GM12873 (cell line): Measurements from ENCODE around the gene ZMPSTE24.

Experiments
- CTCF ChIP-seq: IDR thresholded peaks from 2 replicates; pipeline ENCODE4 v1.5.1; 2012; ENCODE audit warnings: low read depth, mild to moderate bottlenecking, moderate library complexity, low read length, control low read depth; ENCODE audit not compliant: insufficient read depth; ENCODE audit errors: missing control alignments

The ZMPSTE24 gene

DNA sequence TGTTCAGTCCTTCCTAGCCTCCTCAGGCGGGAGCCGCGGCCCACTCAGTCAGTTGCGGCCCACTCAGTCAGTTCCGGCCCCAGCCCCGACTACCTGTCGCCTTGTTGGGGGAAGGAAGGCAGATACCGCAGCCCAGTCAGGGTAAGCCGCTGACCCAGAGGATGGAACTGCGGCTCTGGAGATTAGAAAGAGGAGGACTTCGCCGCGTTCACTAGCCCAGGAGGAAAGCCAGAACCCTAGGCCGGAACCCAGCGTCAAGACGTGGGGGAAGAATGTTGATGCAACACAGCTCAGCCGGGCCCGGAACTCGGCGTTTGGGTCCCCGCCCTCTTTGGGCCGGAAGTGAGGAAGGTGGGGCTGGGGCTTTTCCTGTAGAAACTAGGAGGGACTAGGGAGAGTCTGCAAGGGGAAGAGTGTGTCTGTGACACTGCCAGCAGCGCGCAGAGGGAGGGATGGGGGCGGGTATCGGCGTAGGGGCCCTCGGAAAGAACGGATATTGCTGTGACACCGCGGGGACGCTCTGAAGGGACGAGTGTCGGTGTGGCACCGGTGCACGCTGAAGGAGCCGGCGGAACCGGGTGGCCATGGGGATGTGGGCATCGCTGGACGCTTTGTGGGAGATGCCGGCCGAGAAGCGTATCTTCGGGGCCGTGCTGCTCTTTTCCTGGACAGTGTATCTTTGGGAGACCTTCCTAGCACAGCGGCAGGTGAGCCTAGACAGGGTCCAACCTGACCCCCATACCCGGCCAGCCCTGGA lies at the start of gene ZMPSTE24:
Gene ZMPSTE24, plus strand, starts transcription at position 549 of the 757 bp plus-strand sequence. Its CDS starts 36 bp downstream, at position 585.
- TF ChIP-seq CTCF: no peak

DNA sequence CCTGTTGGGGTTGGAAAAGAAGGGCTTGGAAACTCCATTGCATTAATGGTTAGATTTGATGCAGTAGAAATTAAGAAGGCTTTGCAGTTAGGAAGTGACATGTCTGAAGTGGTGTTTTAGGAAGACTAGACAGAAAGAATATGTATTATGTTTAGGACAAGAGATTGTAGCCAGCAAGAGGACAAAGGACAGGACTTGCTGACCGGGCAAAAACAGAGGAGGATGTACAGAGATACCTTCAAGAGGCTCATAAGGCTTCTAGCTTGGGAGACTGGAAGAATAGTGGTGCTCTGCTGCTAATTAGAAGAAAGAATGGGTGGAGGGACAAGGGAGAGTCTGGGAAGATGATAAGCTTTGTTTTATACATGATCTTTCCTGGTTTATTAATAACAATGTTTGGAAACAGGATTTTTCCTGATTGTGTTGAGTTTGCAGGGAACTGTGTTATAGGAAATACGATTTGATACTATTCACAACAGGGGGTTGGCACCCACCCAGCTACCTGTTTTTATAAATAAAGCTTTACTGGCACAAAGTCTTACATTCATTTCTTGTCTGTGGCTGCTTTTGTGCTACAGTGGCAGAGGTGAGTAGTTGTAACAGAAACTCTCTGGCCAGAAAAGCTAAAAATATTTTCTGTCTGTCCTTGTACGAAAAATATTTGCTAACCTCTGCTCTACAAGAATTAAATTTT lies 47.4 kb upstream of the ZMPSTE24 start:
- TF ChIP-seq CTCF: no peak

DNA sequence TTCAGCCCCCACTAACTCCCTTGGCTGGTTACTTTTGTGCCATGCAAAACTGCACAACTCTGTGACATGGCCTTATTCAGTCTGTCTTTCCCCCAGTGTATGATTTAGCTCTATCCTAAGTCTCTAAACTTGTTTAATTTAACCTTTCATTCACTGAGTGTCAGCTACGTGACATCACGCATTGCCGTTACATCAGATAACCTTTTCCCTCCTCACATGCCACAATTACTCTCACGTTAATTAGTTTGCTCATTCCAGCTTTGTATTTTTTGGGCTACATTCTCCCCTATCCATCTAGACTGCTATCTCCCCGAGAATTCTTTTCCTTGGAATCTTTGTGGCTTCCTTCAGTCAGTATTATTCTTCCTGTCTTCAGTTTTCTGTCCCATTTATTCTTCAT lies 39.7 kb upstream of the ZMPSTE24 start:
- TF ChIP-seq CTCF: no peak

DNA sequence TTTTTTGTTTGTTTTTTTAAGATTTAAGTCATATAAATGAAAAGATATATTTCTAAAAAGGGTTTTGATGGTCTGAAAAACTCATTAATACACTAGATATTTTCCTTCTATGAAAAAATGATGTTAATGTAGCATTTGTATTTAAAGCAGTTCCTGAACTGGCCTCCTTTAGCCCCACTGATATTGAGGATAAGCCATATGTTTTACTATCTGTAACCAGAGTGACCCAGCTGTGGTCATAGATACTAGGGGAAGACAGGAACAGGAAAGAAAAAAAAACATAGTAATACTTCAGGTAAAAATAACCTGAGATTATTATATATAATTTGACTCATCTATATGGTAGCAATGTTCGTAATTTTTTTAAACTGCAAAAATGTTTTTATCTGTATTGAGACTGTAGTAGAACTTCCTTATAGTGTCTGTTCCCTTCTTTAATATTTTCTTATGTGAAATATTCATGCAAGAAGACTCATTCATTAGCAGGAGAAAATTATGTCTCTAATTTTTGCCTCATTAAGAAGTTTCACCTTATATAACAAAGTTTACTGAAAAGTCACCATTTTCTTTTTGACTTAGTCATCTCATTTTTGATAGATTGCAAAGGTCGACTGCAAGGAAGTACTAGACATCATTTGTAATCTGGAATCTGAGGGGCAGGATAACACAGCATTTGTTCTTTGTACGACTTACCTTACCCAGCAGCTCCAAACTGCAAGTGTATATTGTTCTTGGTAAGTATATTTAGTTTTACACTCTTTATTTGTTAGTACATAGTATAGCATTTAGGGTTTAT lies 35.9 kb upstream of the ZMPSTE24 start:
- TF ChIP-seq CTCF: no peak

DNA sequence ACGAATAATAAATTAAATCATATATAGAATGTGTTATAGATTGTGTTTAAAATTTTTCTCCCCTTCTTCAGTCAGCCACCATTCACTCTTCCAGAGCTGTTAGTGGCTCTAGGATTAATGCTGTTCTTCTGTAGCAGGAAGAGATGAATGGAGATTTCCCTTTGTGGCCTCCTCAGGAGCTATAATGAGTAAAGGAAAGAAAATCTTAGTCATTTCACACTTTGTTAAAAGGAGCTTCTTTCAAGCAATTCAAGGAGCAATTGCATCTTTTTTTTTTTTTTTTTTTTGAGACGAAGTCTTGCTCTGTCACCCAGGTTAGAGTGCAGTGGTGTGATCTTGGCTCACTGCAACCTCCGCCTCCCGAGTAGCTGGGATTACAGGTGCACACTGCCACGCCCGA lies 34.0 kb upstream of the ZMPSTE24 start:
- no peak for TF ChIP-seq CTCF

GRCh38 chr1:40226192-40226591 lies 31.8 kb upstream of the ZMPSTE24 start:
- TF ChIP-seq CTCF: no peak

DNA sequence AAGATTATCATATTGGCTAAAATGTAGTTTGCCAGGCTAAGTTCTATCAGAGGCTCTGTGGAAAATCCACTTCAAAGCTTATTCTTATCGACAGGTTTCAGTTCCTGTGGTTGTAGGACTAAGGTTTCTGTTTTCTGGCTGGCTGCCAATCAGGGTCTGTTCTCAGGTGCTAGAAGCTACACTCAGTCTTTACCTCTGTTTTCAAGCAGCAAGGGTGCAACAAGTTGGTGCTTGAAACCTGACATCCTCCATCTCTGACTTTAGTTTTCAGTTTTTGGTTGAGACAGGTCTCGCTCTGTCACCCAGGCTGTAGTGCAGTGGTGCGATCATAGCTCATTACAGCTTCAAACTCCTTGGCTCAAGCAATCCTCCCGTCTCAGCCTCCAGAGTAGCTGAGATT lies 25.6 kb upstream of the ZMPSTE24 start:
- no peak for TF ChIP-seq CTCF
